Measurements from ENCODE around the gene RXFP4. TPM values are rescaled to one million over a fixed set of nuclear protein-coding genes. Genes with fewer than 3 reads are reported as not detected.

RXFP4 gene
- total and polyA plus RNA-seq, 9 of the 15 experiments (the other 6 are each of a cell fraction or from before 2014, with no cell fraction given): 0.64 TPM; not detected in 8

- no peak for TF ChIP-seq CREBBP (IDR thresholded peaks at IDR 0.05; ENCODE audit: low read depth, low read length)
- TF ChIP-seq TEAD1 (CRISPR knock-in tag; IDR thresholded peaks at IDR 0.05): no peak
- no peak for TF ChIP-seq ZBTB33 (CRISPR knock-in tag; IDR thresholded peaks at IDR 0.05)
- TF ChIP-seq XRCC5 (IDR thresholded peaks at IDR 0.05; ENCODE audit: low read depth, low read length): peak; percentile 68; the same call in 1 of the 2 replicates
- no peak for TF ChIP-seq IRF1 (CRISPR knock-in tag; IDR thresholded peaks at IDR 0.05; ENCODE audit: borderline replicate concordance)
- peak; percentile 55; the same call in 1 of the 2 replicates for TF ChIP-seq TFAP4 (CRISPR knock-in tag; IDR thresholded peaks at IDR 0.05; ENCODE audit: borderline replicate concordance)
- TF ChIP-seq ARHGAP35 (IDR thresholded peaks at IDR 0.05; ENCODE audit: partially characterized antibody): no peak
- TF ChIP-seq HDGF (IDR thresholded peaks at IDR 0.05): no peak
- no peak for TF ChIP-seq HNRNPK (IDR thresholded peaks at IDR 0.05; ENCODE audit: low read depth, low read length, poor library complexity, severe bottlenecking)
- no peak for TF ChIP-seq EZH2 (IDR thresholded peaks at IDR 0.05; ENCODE audit: borderline replicate concordance, low read depth, low read length)
- TF ChIP-seq ZNF354B (CRISPR knock-in tag; IDR thresholded peaks at IDR 0.05): no peak
- no peak for TF ChIP-seq BRD9 (IDR thresholded peaks at IDR 0.05; ENCODE audit: low read depth, partially characterized antibody)
- TF ChIP-seq CEBPG (CRISPR knock-in tag; IDR thresholded peaks at IDR 0.05): no peak
- TF ChIP-seq CEBPG (tag; conservative IDR thresholded peaks at IDR 0.05 in 1 of 2, IDR thresholded peaks at IDR 0.05 in 1 of 2): no peak
- peak; percentile 92 to 97 (median 95) for TF ChIP-seq CTCF (IDR thresholded peaks at IDR 0.05 in 2 of 3, conservative IDR thresholded peaks at IDR 0.05 in 1 of 3; ENCODE audit: insufficient read depth in 2 of 3, low read depth in 1 of 3, low read length in 3 of 3)
- TF ChIP-seq RBM22 (IDR thresholded peaks at IDR 0.05; ENCODE audit: low read depth, low read length, poor library complexity, severe bottlenecking): no peak
- no peak for TF ChIP-seq ZFP1 (CRISPR knock-in tag; IDR thresholded peaks at IDR 0.05)
- no peak for TF ChIP-seq ZNF780A (CRISPR knock-in tag; IDR thresholded peaks at IDR 0.05)
- no peak for TF ChIP-seq HMGXB4 (CRISPR knock-in tag; IDR thresholded peaks at IDR 0.05)
- TF ChIP-seq RCOR1 (IDR thresholded peaks at IDR 0.05; ENCODE audit: borderline replicate concordance in 1 of 2, low read depth in 2 of 2, low read length in 2 of 2): 0 out of 4 replicates have a peak, but pooled peaks of 1 of the 2 experiments have one; percentile 24
These were observed 48.0 kb downstream of the RXFP4 start (continued) for GRCh38 chr1:155989242-155990004.
